KOPT-K1 (cell line): ENCODE data around the gene CWF19L1.

Experiments used
- H3K27ac ChIP-seq: fragments of 200-600 bp; sonication (generic); 2 replicates; pipeline ENCODE4 v1.5.1; 2016; ENCODE audit warnings: antibody characterized with exemption, mild to moderate bottlenecking, low read depth, low read length; ENCODE audit not compliant: poor library complexity, severe bottlenecking
- H3K36me3 ChIP-seq: fragments of 200-600 bp; sonication (generic); 2 replicates; pipeline ENCODE4 v1.5.1; 2017; ENCODE audit warnings: antibody characterized with exemption, mild to moderate bottlenecking, low read length, moderate library complexity; ENCODE audit not compliant: insufficient read depth
- H3K9me3 ChIP-seq: fragments of 200-600 bp; sonication (generic); 2 replicates; pipeline ENCODE4 v1.5.1; 2017; ENCODE audit warnings: antibody characterized with exemption, low read length, mild to moderate bottlenecking; ENCODE audit not compliant: insufficient read depth, poor library complexity, severe bottlenecking

Gene CWF19L1

GRCh38 chr10:100222529-100222928 lies 44.9 kb downstream of the CWF19L1 start:
- H3K27ac ChIP-seq = no peak overlapping the region
- peaks cover 78% of the 10 kb centered on the region for H3K36me3 ChIP-seq
- no peaks in the 10 kb centered on the region for H3K9me3 ChIP-seq

- Histone ChIP-seq H3K9me3 (no peaks in the 10 kb centered on the region), H3K36me3 (peaks cover 100% of the 10 kb centered on the region), H3K27ac (no peak overlapping the region)
Observed at GRCh38 chr10:100216006-100216405, 51.4 kb downstream of the CWF19L1 start.

GRCh38 chr10:100209303-100209702 lies 58.1 kb downstream of the CWF19L1 start:
- Histone ChIP-seq H3K27ac (no peak overlapping the region), H3K9me3 (no peaks in the 10 kb centered on the region), H3K36me3 (peaks cover 94% of the 10 kb centered on the region)

GRCh38 chr10:100208276-100208675 lies 59.2 kb downstream of the CWF19L1 start:
- H3K36me3 ChIP-seq = peaks cover 94% of the 10 kb centered on the region
- H3K27ac ChIP-seq = no peak overlapping the region
- no peaks in the 10 kb centered on the region for H3K9me3 ChIP-seq

- H3K27ac ChIP-seq = no peak overlapping the region
- no peaks in the 10 kb centered on the region for H3K9me3 ChIP-seq
- H3K36me3 ChIP-seq = peaks cover 98% of the 10 kb centered on the region
Observed at GRCh38 chr10:100204370-100204769, 63.1 kb downstream of the CWF19L1 start.

- Histone ChIP-seq H3K36me3 (peaks cover 98% of the 10 kb centered on the region), H3K27ac (no peak overlapping the region), H3K9me3 (no peaks in the 10 kb centered on the region)
Observed at GRCh38 chr10:100201549-100201948, 65.9 kb downstream of the CWF19L1 start.

GRCh38 chr10:100194711-100195110 lies 72.7 kb downstream of the CWF19L1 start:
- H3K27ac ChIP-seq = no peak overlapping the region
- peaks cover 97% of the 10 kb centered on the region for H3K36me3 ChIP-seq
- H3K9me3 ChIP-seq = no peaks in the 10 kb centered on the region

- no peaks in the 10 kb centered on the region for H3K9me3 ChIP-seq
- peaks cover 94% of the 10 kb centered on the region for H3K36me3 ChIP-seq
- H3K27ac ChIP-seq = no peak overlapping the region
Observed at GRCh38 chr10:100192350-100192749, 75.1 kb downstream of the CWF19L1 start.

- peaks cover 63% of the 10 kb centered on the region for H3K36me3 ChIP-seq
- no peaks in the 10 kb centered on the region for H3K9me3 ChIP-seq
- H3K27ac ChIP-seq = peak overlapping the region; percentile 95
Observed at GRCh38 chr10:100186253-100187212, 80.9 kb downstream of the CWF19L1 start.

GRCh38 chr10:100185364-100186252 lies 81.8 kb downstream of the CWF19L1 start, which contains the start of gene ERLIN1:
ERLIN1 (minus strand) TSS chr10:100186029; CDS start chr10:100185626, 403 bp downstream.
- H3K27ac ChIP-seq = peak within 1 kb of the TSS; percentile 95
- peaks cover 63% of the 10 kb centered on the region for H3K36me3 ChIP-seq
- H3K9me3 ChIP-seq = no peaks in the 10 kb centered on the region

- Histone ChIP-seq H3K9me3 (no peaks in the 10 kb centered on the region), H3K27ac (peak overlapping the region; percentile 95), H3K36me3 (peaks cover 63% of the 10 kb centered on the region)
Observed at GRCh38 chr10:100184840-100185239, 82.6 kb downstream of the CWF19L1 start.

- Histone ChIP-seq H3K36me3 (peaks cover 63% of the 10 kb centered on the region), H3K9me3 (no peaks in the 10 kb centered on the region), H3K27ac (peak overlapping the region; percentile 95)
Observed at GRCh38 chr10:100184426-100184825, 83.0 kb downstream of the CWF19L1 start.

GRCh38 chr10:100183481-100183880 lies 84.0 kb downstream of the CWF19L1 start:
- Histone ChIP-seq H3K36me3 (peaks cover 63% of the 10 kb centered on the region), H3K27ac (no peak overlapping the region), H3K9me3 (no peaks in the 10 kb centered on the region)

- Histone ChIP-seq H3K27ac (no peak overlapping the region), H3K36me3 (peaks cover 64% of the 10 kb centered on the region)
Observed at GRCh38 chr10:100182908-100183307, 84.5 kb downstream of the CWF19L1 start.

More at GRCh38 chr10:100182908-100183307, 84.5 kb downstream of the CWF19L1 start:
- H3K9me3 ChIP-seq = no peaks in the 10 kb centered on the region
